Measurements from ENCODE around the gene ERBB3. TPM values are rescaled to one million over a fixed set of nuclear protein-coding genes. Genes with fewer than 3 reads are reported as not detected.
A peak's percentile ranks its signal among the peaks of the same experiment; 100 is the strongest.

The ERBB3 gene
- total RNA-seq, 1 donor from 2014 or later, result 129 TPM

DNA sequence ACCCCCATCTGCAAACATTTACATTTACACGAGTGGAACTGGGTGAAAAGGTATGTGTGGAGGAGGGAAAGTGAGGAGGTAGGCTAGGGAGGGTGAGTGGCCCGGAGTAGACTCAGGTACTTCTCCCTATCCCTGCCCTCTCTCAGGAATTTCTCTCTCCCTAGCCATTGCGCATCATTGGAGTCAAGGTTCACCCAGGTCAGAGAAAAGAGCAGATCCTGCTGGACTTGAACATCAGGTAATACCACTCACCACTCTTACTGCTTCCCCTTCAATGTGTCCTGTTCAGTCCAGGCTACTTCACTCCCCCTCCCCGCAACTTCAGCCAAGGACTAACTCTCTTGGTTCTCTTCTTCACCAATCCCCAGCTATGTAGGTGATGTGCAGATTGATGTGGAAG is 50.9 kb downstream of the ERBB3 start:
- DNase-seq (ENCODE audit: low spot score), result no peak

DNA sequence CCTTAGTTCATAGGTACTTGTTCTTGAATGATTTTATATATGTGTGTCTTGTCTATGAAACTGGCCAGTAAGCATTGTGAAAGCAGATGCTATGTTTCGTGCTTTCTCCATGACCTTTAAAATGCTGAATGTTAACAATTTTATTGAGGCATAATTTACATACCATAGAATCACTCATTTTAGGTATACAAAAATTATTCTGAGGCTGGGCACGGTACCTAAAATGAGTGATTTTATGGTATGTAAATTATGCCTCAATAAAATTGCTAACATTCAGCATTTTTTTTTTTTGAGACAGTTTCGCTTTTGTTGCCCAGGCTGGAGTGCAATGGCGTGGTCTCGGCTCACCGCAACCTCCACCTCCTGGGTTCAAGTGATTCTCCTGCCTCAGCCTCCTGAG is 54.9 kb downstream of the ERBB3 start:
- no peak for DNase-seq (ENCODE audit: low spot score)

DNA sequence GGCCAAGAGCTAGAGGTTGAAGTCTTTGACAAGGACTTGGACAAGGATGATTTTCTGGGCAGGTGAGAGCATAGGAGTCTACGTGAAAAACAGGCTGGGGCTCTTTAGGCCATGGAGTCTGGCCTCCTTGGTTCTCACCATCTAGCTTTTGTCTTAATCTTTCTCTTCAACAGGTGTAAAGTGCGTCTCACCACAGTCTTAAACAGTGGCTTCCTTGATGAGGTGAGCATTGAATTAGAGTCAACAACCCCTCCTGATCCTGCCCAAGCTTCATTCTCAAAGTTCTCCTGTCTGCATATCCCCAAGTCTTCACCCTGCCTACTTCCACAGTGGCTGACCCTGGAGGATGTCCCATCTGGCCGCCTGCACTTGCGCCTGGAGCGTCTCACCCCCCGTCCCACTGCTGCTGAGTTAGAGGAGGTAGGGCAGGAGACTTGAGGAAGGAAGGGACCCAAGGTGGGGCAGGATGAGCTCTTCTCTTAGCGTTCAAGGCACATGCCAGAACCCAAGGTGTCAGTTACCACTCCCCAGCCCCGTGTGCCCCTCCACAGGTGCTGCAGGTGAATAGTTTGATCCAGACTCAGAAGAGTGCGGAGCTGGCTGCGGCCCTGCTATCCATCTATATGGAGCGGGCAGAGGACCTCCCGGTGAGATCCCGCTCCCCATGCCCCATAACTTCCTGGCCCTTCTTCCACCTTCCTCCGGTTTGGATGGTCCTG is 58.0 kb downstream of the ERBB3 start:
- DNase-seq (ENCODE audit: low spot score), result no peak

DNA sequence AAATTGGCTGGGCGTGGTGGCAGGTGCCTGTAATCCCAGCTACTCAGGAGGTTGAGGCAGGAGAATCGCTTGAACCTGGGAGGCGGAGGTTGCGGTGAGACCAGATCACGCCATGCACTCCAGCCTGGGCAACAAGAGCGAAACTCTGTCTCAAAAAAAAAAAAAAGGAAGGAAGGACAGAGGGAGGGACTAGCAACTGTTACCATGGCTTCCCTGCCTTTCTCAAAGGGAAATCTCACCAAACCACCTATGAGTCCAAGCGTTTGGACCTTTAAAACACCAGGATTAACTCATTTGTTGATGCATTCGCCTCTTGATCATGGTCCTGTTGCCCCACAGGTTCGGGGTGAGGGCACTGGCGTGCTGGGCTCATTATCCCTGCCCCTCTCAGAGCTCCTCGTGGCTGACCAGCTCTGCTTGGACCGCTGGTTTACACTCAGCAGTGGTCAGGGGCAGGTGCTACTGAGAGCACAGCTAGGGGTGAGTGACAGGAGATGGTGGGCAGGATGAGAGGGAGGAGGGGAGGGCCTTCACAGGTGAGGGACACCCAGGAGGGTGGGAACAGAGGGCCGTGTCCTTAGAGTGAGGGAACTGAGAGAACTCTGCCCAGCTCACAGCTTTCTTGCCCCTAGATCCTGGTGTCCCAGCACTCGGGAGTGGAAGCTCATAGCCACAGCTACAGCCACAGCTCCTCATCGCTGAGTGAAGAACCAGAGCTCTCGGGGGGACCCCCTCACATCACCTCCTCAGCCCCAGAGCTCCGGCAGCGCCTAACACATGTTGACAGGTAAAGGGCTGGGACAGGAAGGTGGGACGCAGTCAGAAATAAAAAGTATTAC is 62.2 kb downstream of the ERBB3 start:
- no peak for DNase-seq (ENCODE audit: low spot score)

DNA sequence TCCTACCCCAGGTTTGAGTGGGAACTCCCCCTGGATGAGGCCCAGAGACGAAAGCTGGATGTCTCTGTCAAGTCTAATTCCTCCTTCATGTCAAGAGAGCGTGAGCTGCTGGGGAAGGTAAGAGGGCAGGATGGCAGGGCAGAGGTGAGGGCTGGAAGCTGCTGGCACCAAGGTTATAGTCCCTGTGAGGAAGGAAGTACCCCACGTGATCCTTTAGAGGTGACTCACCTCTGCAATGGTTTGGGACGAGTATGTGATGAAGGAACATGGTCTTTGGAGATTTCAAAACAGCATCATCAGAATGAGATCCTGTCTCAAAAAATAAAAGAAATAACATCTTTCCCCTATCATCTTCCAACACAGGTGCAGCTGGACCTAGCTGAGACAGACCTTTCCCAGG is 63.3 kb downstream of the ERBB3 start:
- DNase-seq (ENCODE audit: low spot score), result no peak

DNA sequence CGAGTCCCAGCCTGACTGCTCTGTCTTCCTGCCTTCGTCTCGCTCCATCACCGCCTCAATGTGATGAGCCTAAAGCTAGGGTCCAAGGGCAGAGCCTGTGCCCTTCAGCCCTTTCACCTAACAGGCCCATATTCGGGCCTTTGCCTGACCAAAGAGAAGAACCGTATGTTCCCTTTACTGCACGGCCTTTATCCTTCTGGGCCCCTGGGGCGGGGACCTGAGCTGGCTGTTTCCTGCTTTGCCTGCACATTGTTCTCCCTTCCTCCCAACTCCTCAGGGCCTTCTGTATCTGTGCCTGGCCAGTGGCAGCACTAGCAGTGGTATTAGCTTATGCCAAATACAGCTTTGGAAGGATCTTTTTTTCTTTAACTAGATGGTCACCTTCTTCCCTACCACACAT is 63.9 kb downstream of the ERBB3 start:
- no peak for DNase-seq (ENCODE audit: low spot score)

DNA sequence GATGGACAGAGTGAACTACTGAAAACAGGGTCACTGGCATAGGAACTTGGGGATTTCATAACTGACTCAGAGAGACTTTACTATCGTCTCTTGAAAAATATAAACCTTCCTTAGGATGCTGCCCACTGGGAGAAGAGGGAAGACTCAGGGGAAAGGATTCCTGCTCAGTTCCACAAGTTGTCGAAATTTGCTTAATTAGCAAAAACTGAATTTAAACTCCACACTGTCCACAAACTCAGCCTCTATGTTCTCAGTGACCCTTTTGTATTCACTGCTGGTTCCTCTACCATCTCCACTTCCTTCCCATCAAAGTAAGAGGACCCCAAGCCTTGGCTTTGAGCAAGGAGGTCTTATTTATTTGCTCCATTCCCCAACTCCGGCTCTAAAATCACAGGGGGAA is 65.3 kb downstream of the ERBB3 start:
- no peak for DNase-seq (ENCODE audit: low spot score)

DNA sequence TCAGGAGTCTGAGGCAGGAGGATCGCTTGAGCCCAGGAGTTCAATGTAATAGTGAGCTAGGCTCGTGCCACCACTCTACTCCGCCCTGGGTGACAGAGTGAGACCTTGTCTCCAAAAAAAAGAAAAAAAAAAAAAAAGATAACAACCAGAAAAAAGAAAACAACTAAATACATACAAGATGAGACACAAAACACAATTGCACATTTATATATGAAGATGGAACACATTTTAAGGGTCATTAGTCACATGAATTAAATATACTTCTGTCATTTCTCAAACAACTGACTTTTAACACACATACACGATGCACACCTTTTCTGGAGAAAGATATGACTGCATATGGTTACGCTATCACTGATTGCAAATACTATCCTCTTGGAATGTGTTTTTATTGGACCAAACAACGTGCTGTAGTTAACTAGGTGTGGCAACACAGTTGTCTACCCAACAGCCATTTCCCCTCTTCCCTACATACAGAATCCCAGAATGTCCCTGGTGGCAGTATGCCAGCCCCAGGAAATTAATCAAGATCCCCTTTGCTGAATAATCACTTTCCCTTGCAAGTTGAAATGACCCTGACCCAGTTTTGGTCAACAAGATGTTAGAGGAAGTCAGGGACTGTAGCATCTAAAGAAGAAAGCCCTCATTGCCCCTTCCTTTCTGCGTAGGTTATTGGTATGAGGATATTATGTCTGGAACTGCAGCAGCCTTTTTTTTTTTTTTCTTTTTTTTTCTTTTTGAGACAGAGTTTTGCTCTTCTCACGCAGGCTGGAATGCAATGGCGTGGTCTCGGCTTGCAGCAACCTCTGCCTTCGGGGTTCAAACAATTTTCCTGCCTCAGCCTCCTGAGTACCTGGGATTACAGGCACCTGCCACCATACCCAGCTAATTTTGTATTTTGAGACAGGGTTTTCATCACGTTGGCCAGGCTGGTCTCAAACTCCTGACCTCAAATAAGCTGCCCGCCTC is 66.8 kb downstream of the ERBB3 start:
- DNase-seq (ENCODE audit: low spot score), result no peak

DNA sequence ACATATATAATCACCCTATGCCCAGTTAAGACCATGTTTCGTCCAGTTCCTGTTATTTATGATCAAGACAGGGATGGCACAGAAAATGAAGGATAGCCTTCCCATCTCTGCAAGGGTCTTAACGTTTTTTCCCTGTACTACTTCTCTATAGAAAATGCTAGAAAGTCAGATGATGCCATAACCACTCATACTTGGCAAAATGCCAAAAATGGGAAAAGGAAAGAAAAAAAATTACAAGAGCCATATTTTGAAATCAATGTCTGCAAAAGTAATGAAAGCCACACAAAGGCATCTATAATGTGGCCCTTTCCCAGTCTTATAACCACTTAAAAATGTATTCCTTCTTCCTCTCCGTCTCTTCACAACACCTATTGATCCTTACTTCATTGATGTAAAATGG is 70.6 kb downstream of the ERBB3 start:
- DNase-seq (ENCODE audit: low spot score), result no peak

DNA sequence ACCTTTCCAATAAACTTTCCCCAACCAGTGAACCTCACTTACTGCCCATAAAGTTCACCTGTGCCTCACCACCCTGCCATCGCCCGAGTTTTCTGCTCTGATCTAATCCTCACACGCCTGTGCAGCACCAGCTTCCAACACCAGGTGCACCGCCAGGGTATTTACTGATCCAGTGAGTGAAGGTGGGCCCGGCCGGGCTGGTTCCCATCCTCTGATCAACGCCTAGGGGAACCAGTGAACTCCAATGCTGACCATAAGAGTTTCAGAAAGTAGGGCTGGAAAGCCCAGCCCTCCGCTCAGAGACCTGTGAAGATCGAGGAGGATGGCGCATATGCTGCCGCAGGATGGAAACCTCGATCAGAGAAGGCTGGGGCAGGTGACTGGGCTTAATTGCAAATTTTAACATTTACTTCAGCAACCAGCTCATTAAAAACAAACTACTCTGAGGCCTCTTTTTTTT is 71.7 kb downstream of the ERBB3 start:
- DNase-seq (ENCODE audit: low spot score), result no peak

DNA sequence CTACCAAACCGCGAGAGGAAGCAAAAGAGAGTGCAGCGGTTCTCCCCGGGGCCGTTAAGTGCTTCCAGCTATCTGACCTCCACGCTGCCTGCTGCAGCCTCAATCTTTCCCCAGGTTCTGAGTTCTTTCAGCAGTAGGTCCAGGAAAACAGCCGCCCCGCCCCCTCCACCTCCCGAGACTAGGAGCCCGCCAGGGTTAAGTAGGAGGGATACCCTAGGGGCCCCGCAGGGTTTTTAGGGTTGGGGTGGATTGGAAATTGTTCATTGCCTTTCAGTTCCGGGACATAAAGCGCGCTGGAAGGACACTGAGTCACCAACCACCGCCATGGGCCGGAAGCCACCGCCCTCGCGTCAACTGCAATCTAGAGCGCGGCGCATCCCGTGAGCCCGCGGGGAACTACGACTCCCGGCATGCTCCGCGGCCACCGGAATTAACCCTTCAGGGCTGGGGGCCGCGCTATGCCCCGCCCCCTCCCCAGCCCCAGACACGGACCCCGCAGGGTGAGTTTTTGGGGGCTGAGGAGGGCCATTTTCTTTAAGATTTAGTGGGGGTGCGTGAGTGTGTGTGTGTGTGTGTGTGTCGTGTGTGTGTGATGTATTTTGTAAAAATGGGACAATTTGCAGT is 72.3 kb downstream of the ERBB3 start, which contains the start of gene MYL6B:
Gene MYL6B (plus strand): TSS at position 456 of the 624 bp plus-strand sequence. CDS start 1,332 bp downstream, outside the sequence.
- peak; percentile 95 for DNase-seq (ENCODE audit: low spot score)

Other genes with a start within 250 kb of the ERBB3 start
- 17.7 TPM for gene MMP19, start 237.2 kb upstream of the ERBB3 start, total RNA-seq
- gene PYM1, start 152.3 kb upstream of the ERBB3 start, total RNA-seq, result 40.9 TPM
- 155 TPM for gene DGKA, start 149.0 kb upstream of the ERBB3 start, total RNA-seq
- gene PMEL, start 114.1 kb upstream of the ERBB3 start, total RNA-seq, result 5.8 TPM
- gene CDK2, start 113.3 kb upstream of the ERBB3 start, total RNA-seq, result 23.2 TPM
- gene RAB5B, start 106.1 kb upstream of the ERBB3 start, total RNA-seq, result 139 TPM
- gene SUOX, start 82.9 kb upstream of the ERBB3 start, total RNA-seq, result 58.5 TPM
- gene IKZF4, start 59.1 kb upstream of the ERBB3 start, total RNA-seq, result 14.6 TPM
- gene RPS26, start 38.2 kb upstream of the ERBB3 start, total RNA-seq, result 57.0 TPM
- 139 TPM for gene PA2G4, start 24.4 kb downstream of the ERBB3 start, total RNA-seq
- 5,339 TPM for gene RPL41, start 36.5 kb downstream of the ERBB3 start, total RNA-seq
- 9.8 TPM for gene ZC3H10, start 38.1 kb downstream of the ERBB3 start, total RNA-seq
- 131 TPM for gene ESYT1, start 48.1 kb downstream of the ERBB3 start, total RNA-seq
- gene MYL6B, start 72.4 kb downstream of the ERBB3 start, total RNA-seq, result 37.8 TPM
- 1,884 TPM for gene MYL6, start 78.2 kb downstream of the ERBB3 start, total RNA-seq
- 142 TPM for gene SMARCC2, start 109.3 kb downstream of the ERBB3 start, total RNA-seq
- 48.8 TPM for gene RNF41, start 141.8 kb downstream of the ERBB3 start, total RNA-seq
- 27.9 TPM for gene NABP2, start 144.2 kb downstream of the ERBB3 start, total RNA-seq
- gene SLC39A5, start 149.9 kb downstream of the ERBB3 start, total RNA-seq, result 0.57 TPM
- gene ANKRD52, start 178.2 kb downstream of the ERBB3 start, total RNA-seq, result 43.9 TPM
- gene COQ10A, start 186.8 kb downstream of the ERBB3 start, total RNA-seq, result 7.6 TPM
- gene CS, start 220.2 kb downstream of the ERBB3 start, total RNA-seq, result 196 TPM
- gene CNPY2, start 235.8 kb downstream of the ERBB3 start, total RNA-seq, result 122 TPM

Measured in ureter (tissue), 1 donor.